K562 (cell line): ENCODE results near the gene TIMM8A. TPM values are rescaled to one million over a fixed set of nuclear protein-coding genes. Genes with fewer than 3 reads are reported as not detected.

Source experiments
- AFF1 ChIP-seq, 2 experiments: fragments of 450-650 bp; IDR thresholded peaks; 2 replicates each; pipeline ENCODE4 v1.6.1; 2018; ENCODE audit warnings: mild to moderate bottlenecking in 2 of 2, low read depth in 1 of 2; ENCODE audit not compliant: partially characterized antibody in 2 of 2
- ETV5 ChIP-seq: sonication (generic); formaldehyde crosslinking; IDR thresholded peaks from 2 replicates; pipeline ENCODE4 v1.4.0; 2020; ENCODE audit warnings: low read depth, mild to moderate bottlenecking, missing genetic modification reagents
- ILK ChIP-seq: fragments of 450-650 bp; IDR thresholded peaks from 2 replicates; pipeline ENCODE4 v1.6.1; 2016; ENCODE audit warnings: missing genetic modification characterization, low read depth, mild to moderate bottlenecking, missing compliant biosample characterization, moderate library complexity, borderline replicate concordance
- IRF1 ChIP-seq: sonication (generic); formaldehyde crosslinking; IDR thresholded peaks from 2 replicates; pipeline ENCODE4 v1.8.0; 2022; ENCODE audit warnings: missing genetic modification reagents, mild to moderate bottlenecking, borderline replicate concordance
- KDM2B ChIP-seq: fragments of 250-450 bp; sonication (Bioruptor Pico); IDR thresholded peaks from 2 replicates; pipeline ENCODE4 v1.8.0; 2021; ENCODE audit warnings: mild to moderate bottlenecking, moderate library complexity
- MAFF ChIP-seq: IDR thresholded peaks from 2 replicates; pipeline ENCODE4 v1.6.1; 2012; ENCODE audit warnings: low read length, improper control_type of control experiment
- NCOA1 ChIP-seq: fragments of 450-650 bp; IDR thresholded peaks from 2 replicates; pipeline ENCODE4 v1.6.1; 2016; ENCODE audit warnings: low read depth
- NR2C1 ChIP-seq, 2 experiments: fragments of 450-650 bp; IDR thresholded peaks; 2 replicates each; pipeline ENCODE4 v1.6.1; 2017; ENCODE audit warnings: mild to moderate bottlenecking in 2 of 2, antibody characterized with exemption in 1 of 2, inconsistent platforms in 1 of 2, missing compliant biosample characterization in 1 of 2, missing genetic modification characterization in 1 of 2
- RBM39 ChIP-seq: fragments of 200-400 bp; formaldehyde crosslinking; optimal IDR thresholded peaks from 2 replicates; pipeline ENCODE3; 2018; ENCODE audit warnings: low read depth, low read length
- RERE ChIP-seq: sonication (generic); formaldehyde crosslinking; IDR thresholded peaks from 2 replicates; pipeline ENCODE4 v1.8.0; 2023; ENCODE audit warnings: missing genetic modification reagents, mild to moderate bottlenecking, borderline replicate concordance
- SP1 ChIP-seq: sonication (generic); formaldehyde crosslinking; IDR thresholded peaks from 2 replicates; pipeline ENCODE4 v1.8.1; 2022; ENCODE audit warnings: mild to moderate bottlenecking, missing genetic modification reagents
- TEAD2 ChIP-seq: fragments of 450-650 bp; IDR thresholded peaks from 2 replicates; pipeline ENCODE4 v1.6.1; 2016; ENCODE audit warnings: missing genetic modification characterization, control low read depth, missing compliant biosample characterization
- TOE1 ChIP-seq, 2 experiments: fragments of 450-650 bp in 1 of 2; sonication (generic) in 1 of 2; formaldehyde crosslinking in 1 of 2; IDR thresholded peaks; 2 replicates each; pipeline versions ENCODE4 v1.7.1 to v1.8.0; 2016 to 2022; ENCODE audit warnings: borderline replicate concordance in 2 of 2, mild to moderate bottlenecking in 2 of 2, antibody characterized with exemption in 1 of 2, inconsistent platforms in 1 of 2, low read depth in 1 of 2, missing genetic modification reagents in 1 of 2, moderate library complexity in 1 of 2
- ZNF3 ChIP-seq: fragments of 250-450 bp; sonication (Bioruptor Pico); IDR thresholded peaks from 2 replicates; pipeline ENCODE4 v1.5.0; 2021; ENCODE audit warnings: mild to moderate bottlenecking, moderate library complexity
- polyA plus RNA-seq, 8 experiments: library from polyadenylated mRNA; depleted of rRNA in 4 of 8; stranded (reverse) in 5 of 8; unstranded in 3 of 8; fragments of >200 nt; fragmentation: Nextera tagmentation in 2 of 8; fragmentation: Illumina TruSeq in 1 of 8; extraction: Ambion mirVana in 2 of 8; extraction: Trizol in 1 of 8; gene quantifications; 2 replicates each; pipeline versions ENCODE4 v1.2.1 to v1.2.3, GENCODE V29; 2011 to 2014; ENCODE audit warnings: inconsistent platforms in 1 of 8, missing spikeins in 1 of 8
- total RNA-seq, 7 experiments: library from RNA; depleted of rRNA in 6 of 7; stranded (reverse); fragments of >200 nt in 6 of 7; fragmentation: Illumina TruSeq in 2 of 7; extraction: Trizol in 2 of 7; gene quantifications; 2 replicates each; pipeline versions ENCODE4 v1.2.1 to v1.2.3, GENCODE V29; 2011 to 2021; ENCODE audit warnings: low replicate concordance in 1 of 7
- TF ChIP-seq, protein P1 (sequence below): fragments of 250-450 bp; sonication (Bioruptor Pico); IDR thresholded peaks from 2 replicates; pipeline ENCODE4 v1.8.0; 2022; ENCODE audit warnings: moderate library complexity, mild to moderate bottlenecking, inconsistent platforms

Gene TIMM8A
- total and polyA plus RNA-seq, 9 of the 15 experiments (the other 6 are each of a cell fraction or from before 2014, with no cell fraction given), result 10.9 to 132 (median 41.1) TPM

DNA sequence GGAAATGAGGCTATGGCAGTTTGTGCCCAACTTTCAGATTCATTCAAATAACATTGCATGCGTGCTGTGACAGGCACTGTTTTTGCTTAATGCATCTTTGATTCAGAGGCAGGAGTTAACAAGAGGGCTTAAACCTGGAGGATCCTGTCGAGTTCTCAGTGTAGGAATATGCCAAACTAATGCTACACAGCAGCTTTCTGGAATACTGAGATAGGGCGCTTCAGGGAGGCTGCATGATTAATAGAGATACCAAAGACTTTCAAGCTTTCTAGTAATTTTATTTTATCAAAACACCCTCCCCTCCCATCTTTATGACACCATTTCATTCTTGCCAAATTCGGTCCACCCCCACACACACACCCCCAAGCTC is 636 bp upstream of the TIMM8A start (continued):
- TF ChIP-seq MAFF, result no peak
- TF ChIP-seq, protein P1, sequence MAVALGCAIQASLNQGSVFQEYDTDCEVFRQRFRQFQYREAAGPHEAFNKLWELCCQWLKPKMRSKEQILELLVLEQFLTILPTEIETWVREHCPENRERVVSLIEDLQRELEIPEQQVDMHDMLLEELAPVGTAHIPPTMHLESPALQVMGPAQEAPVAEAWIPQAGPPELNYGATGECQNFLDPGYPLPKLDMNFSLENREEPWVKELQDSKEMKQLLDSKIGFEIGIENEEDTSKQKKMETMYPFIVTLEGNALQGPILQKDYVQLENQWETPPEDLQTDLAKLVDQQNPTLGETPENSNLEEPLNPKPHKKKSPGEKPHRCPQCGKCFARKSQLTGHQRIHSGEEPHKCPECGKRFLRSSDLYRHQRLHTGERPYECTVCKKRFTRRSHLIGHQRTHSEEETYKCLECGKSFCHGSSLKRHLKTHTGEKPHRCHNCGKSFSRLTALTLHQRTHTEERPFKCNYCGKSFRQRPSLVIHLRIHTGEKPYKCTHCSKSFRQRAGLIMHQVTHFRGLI (CRISPR knock-in tag), result no peak
- TF ChIP-seq ILK (tag), result no peak
- no peak for TF ChIP-seq NCOA1
- TF ChIP-seq TOE1 (IDR thresholded peaks at IDR 0.05; ENCODE audit: borderline replicate concordance), result no peak
- no peak for TF ChIP-seq TOE1 (CRISPR knock-in tag; IDR thresholded peaks at IDR 0.05; ENCODE audit: borderline replicate concordance, low read depth)
- no peak for TF ChIP-seq ETV5 (CRISPR knock-in tag)
- TF ChIP-seq ZNF3 (CRISPR knock-in tag), result no peak
- TF ChIP-seq RERE (CRISPR knock-in tag), result no peak
- TF ChIP-seq IRF1 (CRISPR knock-in tag), result no peak
- 0 out of 2 replicates have a peak, but pooled peaks have one; percentile 5 for TF ChIP-seq NR2C1 (IDR thresholded peaks at IDR 0.05)
- TF ChIP-seq NR2C1 (tag; IDR thresholded peaks at IDR 0.05), result no peak
- TF ChIP-seq RBM39, result no peak
- no peak for TF ChIP-seq KDM2B (CRISPR knock-in tag)
- TF ChIP-seq AFF1 (IDR thresholded peaks at IDR 0.05; ENCODE audit: low read depth in 1 of 2, partially characterized antibody in 2 of 2), result no peak
- TF ChIP-seq TEAD2 (tag), result no peak
- TF ChIP-seq SP1, result no peak
- TF ChIP-seq, all 486 proteins: peak for 7
